ENCODE measurements around the gene RPS27L. TPM values are rescaled to one million over a fixed set of nuclear protein-coding genes. Genes with fewer than 3 reads are reported as not detected.

Gene RPS27L
- total and polyA plus RNA-seq, 2 of the 8 experiments (the other 6 are each of a cell fraction or from before 2014, with no cell fraction given): 115 to 143 TPM

- ChIA-PET CTCF (ENCODE audit: partially characterized antibody) (interaction anchor here (1.1 kb wide), 1 partner anchor 110 kb away, joined by 3 read pairs; no protein-coding TSS in a partner anchor), POLR2A (ENCODE audit: partially characterized antibody) (interaction anchor here (1.2 to 1.9 kb wide), 3 partner anchors 13 to 126 kb away, joined by 3 to 5 read pairs (median 4); no protein-coding TSS in a partner anchor)
- no peak overlapping the region for H3K27ac ChIP-seq (ENCODE audit: low read depth, low read length)
- H3K4me1 ChIP-seq (replicated peaks in 1 of 4; ENCODE audit: control insufficient read depth in 3 of 4, insufficient read depth in 4 of 4, low read length in 3 of 4): no peaks in the 10 kb centered on the region
- H3K23ac ChIP-seq (ENCODE audit: insufficient read length): no peak overlapping the region
- H2BK20ac ChIP-seq (ENCODE audit: low read length): no peak overlapping the region
- no peak overlapping the region for H3K56ac ChIP-seq (replicated peaks; ENCODE audit: insufficient read length, low read depth, low read length)
- no peak for DNase-seq (ENCODE audit: low read depth in 1 of 2, low spot score in 2 of 2)
- H4K8ac ChIP-seq (ENCODE audit: extremely low read depth, insufficient read depth, low read length): no peak overlapping the region
- no peak overlapping the region for H3K14ac ChIP-seq (ENCODE audit: insufficient read length)
- no peak overlapping the region for H2BK120ac ChIP-seq (replicated peaks; ENCODE audit: low read depth, low read length)
- no peak overlapping the region for H2BK15ac ChIP-seq (ENCODE audit: low read length)
- no peak overlapping the region for H3K4me3 ChIP-seq (ENCODE audit: extremely low read depth in 1 of 4, insufficient read depth in 2 of 4, low read depth in 3 of 4, low read length in 4 of 4)
- H3K4me2 ChIP-seq (ENCODE audit: insufficient read depth in 1 of 2, low read depth in 2 of 2, low read length in 2 of 2): no peak overlapping the region
- H3K36me3 ChIP-seq (ENCODE audit: control insufficient read depth in 2 of 4, insufficient read depth in 4 of 4, low read length in 3 of 4): peaks cover 0 to 50% (median 12%) of the 10 kb centered on the region in 4 experiments; a peak in 5 of 8 replicates
- no peak overlapping the region for H3K9ac ChIP-seq (replicated peaks in 1 of 4; ENCODE audit: extremely low read depth in 1 of 4, low read depth in 3 of 4, low read length in 3 of 4)
- no peak overlapping the region for H2AK5ac ChIP-seq (ENCODE audit: low read depth, low read length)
- no peak overlapping the region for H2BK5ac ChIP-seq (ENCODE audit: low read depth, low read length)
- H3K23me2 ChIP-seq (ENCODE audit: low read depth, low read length): peaks cover 2% of the 10 kb centered on the region; the same call in 1 of the 2 replicates
- H4K20me1 ChIP-seq (replicated peaks in 1 of 2; ENCODE audit: control insufficient read depth in 1 of 2, insufficient read depth in 2 of 2, low read length in 2 of 2): no peaks in the 10 kb centered on the region
- H2AFZ ChIP-seq (ENCODE audit: low read length): no peak overlapping the region
- WGBS, 2 experiments (ENCODE audit: extremely low coverage in 1 of 2, insufficient coverage in 1 of 2, insufficient read length in 1 of 2, insufficient replicate concordance in 2 of 2, low coverage in 1 of 2, low lambda C conversion rate in 2 of 2, missing lambda C conversion rate in 1 of 2): 94% methylated on average over 1 of the region's 1 CpG; no CpG with 5 or more reads in 1 of the 2 experiments
- no peak for FAIRE-seq
- no peaks in the 10 kb centered on the region for H3K79me1 ChIP-seq (ENCODE audit: low read depth, low read length)
- no peak overlapping the region for H4K91ac ChIP-seq (replicated peaks; ENCODE audit: insufficient read length, low read length)
- H3K79me2 ChIP-seq (ENCODE audit: control insufficient read depth in 1 of 2, insufficient read depth in 2 of 2, low read length in 2 of 2): peaks cover 0 to 15% of the 10 kb centered on the region in 2 experiments; a peak in 2 of 4 replicates
- H3K4ac ChIP-seq (replicated peaks; ENCODE audit: insufficient read length, low read depth, low read length): no peak overlapping the region
- H3K27me3 ChIP-seq (replicated peaks in 1 of 4; ENCODE audit: control insufficient read depth in 3 of 4, extremely low read depth in 1 of 4, insufficient read depth in 3 of 4, low read length in 3 of 4): no peaks in the 10 kb centered on the region
- no peaks in the 10 kb centered on the region for H3K9me3 ChIP-seq (ENCODE audit: insufficient read depth in 2 of 2, low read depth in 1 of 2, low read length in 1 of 2)
- no peak overlapping the region for H3K18ac ChIP-seq (ENCODE audit: extremely low read depth, low read length)
- no peak overlapping the region for H2BK12ac ChIP-seq (ENCODE audit: low read depth, low read length)
- TF ChIP-seq TBP (IDR thresholded peaks at IDR 0.05; ENCODE audit: low read depth, low read length) (no peak), RXRA (IDR thresholded peaks at IDR 0.05; ENCODE audit: insufficient read depth, low read depth, low read length) (no peak), MAX (IDR thresholded peaks at IDR 0.05) (no peak), EGR1 (IDR thresholded peaks at IDR 0.05; ENCODE audit: borderline replicate concordance, low read depth, low read length) (no peak), MAFK (IDR thresholded peaks at IDR 0.05; ENCODE audit: low read depth, low read length) (no peak), TAF7 (optimal IDR thresholded peaks at IDR 0.05; ENCODE audit: borderline replicate concordance, low read depth, low read length) (no peak), POLR2AphosphoS5 (IDR thresholded peaks at IDR 0.05; ENCODE audit: low read depth, low read length) (no peak), YY1 (IDR thresholded peaks at IDR 0.05; ENCODE audit: low read depth, low read length) (no peak), JUND (IDR thresholded peaks at IDR 0.05; ENCODE audit: low read length) (no peak), CEBPB (IDR thresholded peaks at IDR 0.05; ENCODE audit: low read depth, low read length) (no peak)
- H4K5ac ChIP-seq (ENCODE audit: insufficient read length, low read depth, low read length): no peak overlapping the region
Measured at GRCh38 chr15:63151665-63152064, 5.6 kb downstream of the RPS27L start.

All from H1 (cell line).